ENCODE measurements around the gene GIT2. TPM values are rescaled to one million over a fixed set of nuclear protein-coding genes. Genes with fewer than 3 reads are reported as not detected.
"Not testable (repeated sequence)": the region's sequence is repeated elsewhere in the genome, so short reads cannot be mapped to it uniquely, and the experiment has no call there.

Gene GIT2, protein sequence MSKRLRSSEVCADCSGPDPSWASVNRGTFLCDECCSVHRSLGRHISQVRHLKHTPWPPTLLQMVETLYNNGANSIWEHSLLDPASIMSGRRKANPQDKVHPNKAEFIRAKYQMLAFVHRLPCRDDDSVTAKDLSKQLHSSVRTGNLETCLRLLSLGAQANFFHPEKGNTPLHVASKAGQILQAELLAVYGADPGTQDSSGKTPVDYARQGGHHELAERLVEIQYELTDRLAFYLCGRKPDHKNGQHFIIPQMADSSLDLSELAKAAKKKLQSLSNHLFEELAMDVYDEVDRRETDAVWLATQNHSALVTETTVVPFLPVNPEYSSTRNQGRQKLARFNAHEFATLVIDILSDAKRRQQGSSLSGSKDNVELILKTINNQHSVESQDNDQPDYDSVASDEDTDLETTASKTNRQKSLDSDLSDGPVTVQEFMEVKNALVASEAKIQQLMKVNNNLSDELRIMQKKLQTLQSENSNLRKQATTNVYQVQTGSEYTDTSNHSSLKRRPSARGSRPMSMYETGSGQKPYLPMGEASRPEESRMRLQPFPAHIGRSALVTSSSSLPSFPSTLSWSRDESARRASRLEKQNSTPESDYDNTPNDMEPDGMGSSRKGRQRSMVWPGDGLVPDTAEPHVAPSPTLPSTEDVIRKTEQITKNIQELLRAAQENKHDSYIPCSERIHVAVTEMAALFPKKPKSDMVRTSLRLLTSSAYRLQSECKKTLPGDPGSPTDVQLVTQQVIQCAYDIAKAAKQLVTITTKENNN
- total RNA-seq = 26.7 and 34.2 TPM in 2 replicates
- 24.3 TPM for polyA plus RNA-seq (2012)

DNA sequence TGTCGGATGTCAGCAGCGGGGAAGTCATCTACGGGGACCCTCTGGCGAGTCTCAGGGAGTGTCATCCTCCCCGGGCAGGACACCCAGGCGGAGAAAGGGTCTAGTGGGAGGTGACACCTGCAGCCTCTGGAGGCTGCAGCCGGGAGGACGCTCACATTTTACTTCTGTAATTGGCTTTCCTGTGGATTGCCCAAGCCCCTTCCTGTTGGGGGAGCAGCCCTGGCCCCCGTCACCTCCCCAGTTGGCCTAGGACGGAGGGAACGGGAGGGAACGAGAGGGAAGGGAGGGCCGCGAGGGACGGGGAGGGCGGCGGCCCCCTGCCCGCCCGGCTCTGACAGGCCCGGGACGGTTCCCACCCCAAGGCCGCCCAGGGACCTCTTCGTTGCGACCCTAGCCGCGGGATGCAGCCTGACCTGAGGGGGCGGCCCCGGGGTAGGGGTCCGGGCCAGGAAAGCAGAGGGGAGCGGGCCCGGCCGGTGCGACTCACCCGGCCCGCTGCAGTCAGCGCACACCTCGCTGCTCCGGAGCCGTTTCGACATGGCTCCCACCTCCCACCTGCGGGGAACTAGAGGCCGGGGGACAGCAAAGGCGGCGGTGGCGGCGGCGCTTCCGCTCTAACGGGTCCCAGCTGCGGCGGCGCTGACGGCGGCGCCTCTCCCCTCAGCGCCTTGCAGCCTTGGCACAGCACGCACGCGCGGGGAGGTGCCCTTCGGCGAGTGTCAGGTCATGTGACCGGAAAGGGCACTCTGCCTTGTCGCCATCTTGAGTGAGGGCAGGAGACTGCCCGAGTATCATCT is at the start of gene GIT2:
Gene GIT2 (minus strand): TSS at position 683 of the 797 bp plus-strand sequence. CDS start 144 bp downstream, at position 539.
- DNase-seq (ENCODE audit: low read depth) = peak; percentile 94

DNA sequence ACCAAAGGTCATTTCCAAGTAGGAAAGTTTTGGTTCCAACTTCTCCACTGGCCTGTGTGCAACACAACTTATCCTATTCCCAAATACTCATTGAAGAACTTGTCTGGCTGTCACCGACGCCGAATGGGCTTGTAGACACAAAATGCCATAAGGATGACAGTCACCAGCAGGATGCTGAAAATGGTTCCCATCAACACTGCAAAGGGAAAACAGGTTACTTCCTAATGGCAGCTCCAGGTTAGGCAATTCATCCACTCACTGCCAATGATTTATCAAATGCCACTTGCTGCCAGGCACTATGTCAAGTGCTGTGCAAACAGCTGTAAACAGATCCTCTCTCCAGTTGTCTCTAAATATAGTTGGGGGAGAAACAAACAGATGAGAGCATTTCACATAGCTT is 46.1 kb upstream of the GIT2 start:
- DNase-seq (ENCODE audit: low read depth) = peak; percentile 69

GRCh38 chr12:110039085-110039807 is 43.1 kb upstream of the GIT2 start:
- DNase-seq (ENCODE audit: low read depth) = peak; percentile 38

DNA sequence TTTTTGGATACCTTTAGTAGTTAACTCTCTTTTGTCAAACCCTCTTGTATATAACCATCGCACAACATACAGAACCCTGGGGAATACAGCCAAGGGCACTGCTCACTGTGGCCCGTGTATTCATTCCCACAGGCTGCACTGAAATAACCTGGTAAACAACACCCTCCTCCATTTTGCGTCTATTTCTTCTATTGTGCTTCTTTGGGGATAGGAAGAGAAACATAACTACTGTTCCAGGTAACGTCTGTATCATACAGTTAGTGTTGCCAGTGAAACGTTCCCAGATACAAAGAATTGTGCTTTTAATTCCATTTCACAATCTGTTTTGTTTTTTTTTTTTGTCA is 42.5 kb upstream of the GIT2 start:
- DNase-seq (ENCODE audit: low read depth) = no peak

DNA sequence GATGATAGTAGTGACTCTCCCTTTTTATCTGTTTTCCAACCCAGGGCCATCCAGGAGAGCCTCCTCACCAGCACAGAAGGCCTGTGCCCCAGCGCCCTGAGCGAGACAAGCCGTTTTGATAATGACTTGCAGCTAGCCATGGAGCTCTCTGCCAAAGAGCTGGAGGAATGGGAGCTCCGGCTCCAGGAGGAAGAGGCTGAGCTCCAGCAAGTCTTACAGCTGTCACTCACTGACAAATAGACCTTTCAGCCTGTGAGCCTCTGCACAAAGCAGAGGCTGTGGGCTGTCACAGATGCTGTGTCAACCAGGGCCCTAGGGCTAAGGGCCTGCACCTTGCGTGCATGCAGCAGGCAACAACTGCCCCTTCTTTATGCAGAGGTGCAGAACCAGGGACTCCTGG is 41.1 kb upstream of the GIT2 start:
- DNase-seq (ENCODE audit: low read depth) = no peak

DNA sequence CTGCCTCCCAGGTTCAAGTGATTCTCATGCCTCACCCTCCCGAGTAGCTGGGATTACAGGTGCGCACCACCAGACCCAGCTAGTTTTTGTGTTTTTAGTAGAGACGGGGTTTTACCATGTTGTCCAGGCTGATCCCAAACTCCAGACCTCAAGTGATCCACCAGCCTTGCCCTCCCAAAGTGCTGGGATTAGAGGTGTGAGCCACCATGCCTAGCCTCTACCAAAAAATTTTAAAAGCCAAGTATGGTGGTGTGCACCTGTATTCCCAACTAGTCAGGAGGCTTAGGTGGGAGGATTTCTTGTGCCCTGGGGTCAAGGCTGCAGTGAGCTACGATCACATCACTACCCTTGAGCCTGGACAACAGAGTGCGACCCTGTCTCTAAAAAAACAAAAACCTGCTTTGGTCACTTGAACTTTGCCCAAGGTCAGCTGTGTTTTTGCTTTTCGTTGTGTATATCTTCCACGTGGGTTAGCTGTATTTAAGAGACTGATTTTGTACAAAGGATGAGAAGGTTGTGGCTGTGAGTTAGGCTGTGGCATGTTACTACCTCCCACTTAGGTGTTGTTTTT is 39.5 kb upstream of the GIT2 start:
- DNase-seq (ENCODE audit: low read depth) = no peak

DNA sequence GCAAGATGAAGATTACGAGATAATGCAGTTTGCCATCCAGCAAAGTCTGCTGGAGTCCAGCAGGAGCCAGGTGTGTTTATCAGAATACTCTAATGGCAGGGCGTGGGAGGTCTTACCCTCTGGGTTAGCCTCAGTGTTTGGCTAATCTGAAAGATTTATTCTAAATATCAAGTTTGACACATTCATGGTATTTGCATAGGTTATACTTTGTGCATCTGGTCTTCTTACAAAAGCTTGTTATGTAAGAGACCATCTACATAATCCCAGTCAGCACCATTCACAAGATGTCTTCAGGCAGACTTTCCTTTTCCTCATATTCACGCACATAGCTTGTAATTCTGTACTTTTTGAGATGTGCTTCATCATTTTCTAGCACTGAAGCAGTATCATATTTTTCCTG is 37.7 kb upstream of the GIT2 start:
- DNase-seq (ENCODE audit: low read depth) = no peak

DNA sequence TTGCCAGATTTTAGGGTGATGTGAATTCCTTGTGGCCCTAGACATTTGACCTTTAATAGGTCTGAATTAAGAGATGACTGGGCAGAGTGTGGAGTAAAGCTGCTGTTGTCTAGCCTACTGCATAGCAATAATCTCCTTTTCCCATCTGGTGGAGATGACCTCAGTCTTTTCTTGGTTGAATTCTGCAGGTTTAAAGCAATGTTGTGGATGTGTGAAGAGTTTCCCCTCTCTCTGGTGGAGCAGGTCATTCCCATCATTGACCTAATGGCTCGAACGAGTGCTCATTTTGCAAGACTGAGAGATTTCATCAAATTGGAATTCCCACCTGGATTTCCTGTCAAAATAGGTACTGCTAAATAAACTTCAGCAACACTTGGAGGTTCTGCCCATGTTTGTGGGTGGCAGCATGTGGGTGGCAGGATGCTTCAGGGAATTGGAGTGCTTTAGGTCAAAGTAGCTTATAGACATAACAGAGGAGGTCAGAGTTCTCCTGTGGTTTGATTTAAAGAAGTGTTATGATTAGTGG is 33.2 kb upstream of the GIT2 start:
- no peak for DNase-seq (ENCODE audit: low read depth)

DNA sequence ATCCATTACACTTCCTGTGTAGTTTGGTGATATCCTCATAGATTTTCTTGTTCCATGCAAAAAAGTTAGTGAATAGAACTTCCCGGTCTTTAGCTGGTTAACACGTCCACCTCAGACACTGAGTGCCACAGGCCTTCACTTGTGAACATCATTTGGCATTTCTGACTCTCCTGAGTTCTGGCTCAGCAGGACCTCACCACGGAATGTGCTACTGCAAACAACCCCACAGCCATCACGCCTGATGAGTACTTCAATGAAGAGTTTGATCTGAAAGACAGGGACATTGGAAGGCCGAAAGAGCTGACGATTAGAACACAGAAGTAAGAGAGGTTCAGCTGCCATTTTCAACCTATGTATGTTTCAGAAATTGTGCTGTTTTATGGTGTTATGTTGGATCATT is 32.2 kb upstream of the GIT2 start:
- DNase-seq (ENCODE audit: low read depth) = no peak

DNA sequence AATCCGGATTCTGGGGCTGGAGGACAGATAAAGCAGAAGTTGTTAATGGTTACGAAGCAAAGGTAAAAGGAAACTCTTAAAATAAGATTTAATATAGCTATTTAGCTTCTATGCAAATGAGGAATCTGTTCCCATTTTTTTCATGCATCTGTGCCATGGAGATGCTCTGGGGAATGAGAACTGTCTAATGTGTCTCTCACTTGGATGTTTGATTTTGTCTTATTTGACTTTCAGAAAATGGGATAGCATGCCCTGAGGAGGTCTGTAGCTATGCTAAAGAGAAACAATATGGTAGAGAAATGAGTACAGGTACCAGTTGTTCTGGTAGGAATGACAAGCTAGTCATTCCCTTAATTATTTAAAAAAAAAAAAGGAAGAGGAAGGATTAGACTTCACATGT is 27.9 kb upstream of the GIT2 start:
- no peak for DNase-seq (ENCODE audit: low read depth)

- peak; percentile 80 for DNase-seq (ENCODE audit: low read depth)
These were observed 27.2 kb upstream of the GIT2 start for GRCh38 chr12:110023059-110023980.

GRCh38 chr12:110020956-110021355 is 24.8 kb upstream of the GIT2 start:
- no peak for DNase-seq (ENCODE audit: low read depth)

GRCh38 chr12:110015132-110015531 is 19.0 kb upstream of the GIT2 start:
- DNase-seq (ENCODE audit: low read depth) = no peak

- no peak for DNase-seq (ENCODE audit: low read depth)
These were observed 16.5 kb upstream of the GIT2 start for GRCh38 chr12:110012659-110013058.

- DNase-seq (ENCODE audit: low read depth) = no peak
These were observed 16.0 kb upstream of the GIT2 start for GRCh38 chr12:110012137-110012536.

- DNase-seq (ENCODE audit: low read depth) = no peak
These were observed 14.9 kb upstream of the GIT2 start for GRCh38 chr12:110010853-110011723.

DNA sequence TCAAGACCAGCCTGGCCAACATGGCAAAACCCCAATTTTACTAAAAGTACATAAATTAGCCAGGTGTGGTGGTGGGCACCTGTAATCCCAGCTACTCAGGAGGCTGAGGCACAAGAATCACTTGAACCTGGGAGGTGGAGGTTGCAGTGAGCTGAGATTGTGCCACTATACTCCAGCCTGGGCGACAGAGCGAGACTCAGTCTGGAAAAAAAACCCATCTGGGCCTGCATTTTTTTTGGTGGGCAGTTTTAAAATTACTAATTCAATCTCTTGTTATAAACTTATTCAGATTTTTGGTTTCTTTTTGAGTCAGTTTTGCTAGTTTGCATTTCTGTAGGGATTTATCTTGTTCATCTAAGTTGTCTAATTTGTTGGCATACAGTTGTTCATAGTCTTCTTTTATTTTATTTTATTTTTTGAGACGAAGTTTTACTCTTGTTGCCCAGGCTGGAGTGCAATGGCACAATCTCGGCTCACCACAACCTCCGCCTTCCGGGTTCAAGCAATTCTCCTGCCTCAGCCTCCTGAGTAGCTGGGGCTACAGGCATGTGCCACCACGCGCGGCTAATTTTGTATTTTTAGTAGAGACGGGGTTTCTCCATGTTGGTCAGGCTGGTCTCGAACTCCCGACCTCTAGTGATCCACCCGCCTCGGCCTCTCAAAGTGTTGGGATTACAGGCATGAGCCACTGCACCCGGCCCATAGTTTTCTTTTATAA is 12.7 kb upstream of the GIT2 start:
- DNase-seq (ENCODE audit: low read depth) = not testable (repeated sequence)

GRCh38 chr12:110007881-110008280 is 11.7 kb upstream of the GIT2 start:
- DNase-seq (ENCODE audit: low read depth) = no peak
